Uterus (tissue), 2 donors: ENCODE data around the gene ANKRD2.

Experiments
- POLR2A ChIP-seq, 2 donors: fragments of 450-650 bp; IDR thresholded peaks; one replicate each; pipeline ENCODE4 v1.6.1; 2016; ENCODE audit warnings: antibody characterized with exemption in 2 of 2, mild to moderate bottlenecking in 1 of 2, moderate library complexity in 1 of 2
- TF ChIP-seq, protein P1 (sequence below), 4 experiments: fragments of 200-600 bp in 2 of 4; fragments of 450-650 bp in 2 of 4; sonication (generic) in 2 of 4; IDR thresholded peaks; one replicate each; pipeline ENCODE4 v1.5.1; 2016 to 2019; ENCODE audit warnings: antibody characterized with exemption in 4 of 4, mild to moderate bottlenecking in 2 of 4, moderate library complexity in 1 of 4

DNA sequence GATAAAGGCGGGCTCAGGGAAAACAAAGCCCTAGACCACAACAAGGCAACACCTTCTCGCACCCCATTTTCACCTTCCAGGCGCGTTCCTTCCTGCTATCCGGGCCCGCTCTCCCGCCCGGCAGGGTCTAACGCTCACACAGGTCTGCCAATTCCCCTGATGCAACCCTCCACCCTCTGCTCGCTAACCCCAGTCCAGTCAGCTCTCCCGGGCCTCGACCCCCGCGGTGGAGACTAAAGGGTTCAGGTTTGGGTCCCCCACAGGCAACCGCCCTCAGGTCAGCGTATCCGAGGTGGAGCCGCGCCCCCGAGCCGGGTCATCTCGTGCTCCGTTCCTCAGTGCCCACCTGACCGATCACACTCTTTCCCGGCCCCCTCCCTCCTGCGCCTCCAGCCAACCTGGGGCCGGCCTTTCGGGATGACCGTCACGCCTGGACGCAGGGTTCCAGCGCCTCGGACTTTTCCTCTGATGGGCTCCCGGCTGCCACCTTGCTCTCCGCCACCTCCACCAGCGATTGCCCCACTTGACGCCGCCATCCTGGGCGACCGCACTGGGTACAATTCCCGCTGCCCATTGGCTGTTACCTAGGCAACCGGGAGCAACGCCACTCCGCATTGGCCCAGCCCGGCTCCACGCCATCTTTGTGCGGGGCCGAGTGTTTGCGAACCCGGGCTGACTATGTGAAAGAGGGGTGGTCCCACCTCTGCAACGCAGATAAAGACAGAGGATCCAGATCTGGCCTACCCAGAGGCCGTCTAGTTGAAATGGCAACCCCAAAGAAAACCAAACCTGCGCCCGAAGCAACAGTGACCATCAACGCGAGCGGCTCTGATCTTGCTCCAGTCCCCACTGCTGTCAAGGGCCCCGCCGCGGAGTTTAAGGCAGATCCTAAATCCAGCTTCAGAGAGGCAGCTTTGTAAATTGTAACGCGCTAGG is 60.6 kb downstream of the ANKRD2 start, which contains the start of gene MORN4:
- TF ChIP-seq, protein P1, sequence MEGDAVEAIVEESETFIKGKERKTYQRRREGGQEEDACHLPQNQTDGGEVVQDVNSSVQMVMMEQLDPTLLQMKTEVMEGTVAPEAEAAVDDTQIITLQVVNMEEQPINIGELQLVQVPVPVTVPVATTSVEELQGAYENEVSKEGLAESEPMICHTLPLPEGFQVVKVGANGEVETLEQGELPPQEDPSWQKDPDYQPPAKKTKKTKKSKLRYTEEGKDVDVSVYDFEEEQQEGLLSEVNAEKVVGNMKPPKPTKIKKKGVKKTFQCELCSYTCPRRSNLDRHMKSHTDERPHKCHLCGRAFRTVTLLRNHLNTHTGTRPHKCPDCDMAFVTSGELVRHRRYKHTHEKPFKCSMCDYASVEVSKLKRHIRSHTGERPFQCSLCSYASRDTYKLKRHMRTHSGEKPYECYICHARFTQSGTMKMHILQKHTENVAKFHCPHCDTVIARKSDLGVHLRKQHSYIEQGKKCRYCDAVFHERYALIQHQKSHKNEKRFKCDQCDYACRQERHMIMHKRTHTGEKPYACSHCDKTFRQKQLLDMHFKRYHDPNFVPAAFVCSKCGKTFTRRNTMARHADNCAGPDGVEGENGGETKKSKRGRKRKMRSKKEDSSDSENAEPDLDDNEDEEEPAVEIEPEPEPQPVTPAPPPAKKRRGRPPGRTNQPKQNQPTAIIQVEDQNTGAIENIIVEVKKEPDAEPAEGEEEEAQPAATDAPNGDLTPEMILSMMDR (IDR thresholded peaks at IDR 0.05), result peak in 2 of 4 experiments; percentile 3 to 6
- TF ChIP-seq POLR2A (IDR thresholded peaks at IDR 0.05), result no peak
